Stimulated activated CD4-positive, alpha-beta T cell treated with anti-CD3 and anti-CD28 coated beads, Interleukin-2, amount 100 ng/mL, for 24 hours (primary cell): Measurements from ENCODE around the gene YEATS4.

Experiments used
- DNase-seq, 2 donors: peaks; one replicate each; pipeline ENCODE4 v3.0.0-alpha.2; 2020

Gene YEATS4

GRCh38 chr12:69440016-69440415, 80.5 kb downstream of the YEATS4 start:
- no peak for DNase-seq
